HG03575 (cell line): ENCODE measurements around the gene LRRC70.

ENCODE experiments used
- ATAC-seq: cut with Tn5 transposase; IDR thresholded peaks from one replicate; pipeline ENCODE4 v1.9.1; 2021; ENCODE audit not compliant: unreplicated experiment, insufficient number of reproducible peaks, low FRiP score; ENCODE audit errors: extremely low read depth

The LRRC70 gene

GRCh38 chr5:62569470-62569869, 9.1 kb upstream of the LRRC70 start:
- ATAC-seq = no peak

- ATAC-seq = no peak
Observed at GRCh38 chr5:62572918-62573514, 5.6 kb upstream of the LRRC70 start.

GRCh38 chr5:62574599-62574998, 4.0 kb upstream of the LRRC70 start:
- ATAC-seq = no peak

GRCh38 chr5:62575066-62575465, 3.6 kb upstream of the LRRC70 start:
- no peak for ATAC-seq

- no peak for ATAC-seq
Observed at GRCh38 chr5:62575489-62575888, 3.1 kb upstream of the LRRC70 start.

GRCh38 chr5:62576570-62577170, 1.9 kb upstream of the LRRC70 start:
- ATAC-seq = no peak

GRCh38 chr5:62577488-62577887, 1.1 kb upstream of the LRRC70 start:
- no peak for ATAC-seq

GRCh38 chr5:62579761-62580160, 1.1 kb downstream of the LRRC70 start:
- no peak for ATAC-seq

DNA sequence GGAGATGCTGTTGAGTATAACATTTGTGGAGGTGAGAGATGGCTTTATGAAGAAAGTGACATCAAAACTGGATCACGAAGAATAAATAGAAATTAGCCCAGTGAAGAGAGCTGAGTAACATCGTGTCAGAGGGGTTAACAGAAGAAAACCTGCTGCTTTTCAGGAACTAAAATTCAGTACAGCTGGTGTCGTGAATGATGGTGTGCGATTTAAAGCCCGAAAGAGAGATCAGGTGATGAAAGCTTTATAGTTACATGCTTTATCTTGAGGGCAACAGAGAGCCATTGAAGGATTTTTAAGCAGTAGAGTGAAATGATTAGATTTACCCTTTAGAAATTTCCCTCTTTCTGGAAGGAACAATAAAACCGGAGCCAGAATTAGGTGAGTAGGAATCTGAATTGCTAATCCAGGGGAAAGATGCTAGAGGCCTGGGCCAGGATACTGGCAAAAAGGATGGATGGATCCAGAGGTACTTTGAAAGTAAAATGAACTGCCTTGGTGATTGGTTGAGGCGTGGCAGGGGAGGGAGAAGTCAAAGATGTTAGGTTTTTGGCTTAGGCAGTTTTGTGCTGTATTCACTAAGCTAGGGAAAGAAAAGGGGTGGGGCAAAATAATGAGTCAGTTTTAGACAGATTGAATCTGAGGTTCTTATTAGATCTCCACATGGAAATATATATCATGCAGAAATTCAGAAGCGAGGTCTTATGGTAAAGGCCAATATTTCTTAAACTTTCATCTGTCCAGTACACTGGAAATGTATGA, 3.4 kb downstream of the LRRC70 start:
- ATAC-seq = no peak

- no peak for ATAC-seq
Observed at GRCh38 chr5:62584391-62584790, 5.8 kb downstream of the LRRC70 start.

GRCh38 chr5:62585306-62585705, 6.7 kb downstream of the LRRC70 start:
- no peak for ATAC-seq

- no peak for ATAC-seq
Observed at GRCh38 chr5:62585751-62586150, 7.1 kb downstream of the LRRC70 start.

- no peak for ATAC-seq
Observed at GRCh38 chr5:62587737-62588136, 9.1 kb downstream of the LRRC70 start.

GRCh38 chr5:62588668-62589067, 10.0 kb downstream of the LRRC70 start:
- ATAC-seq = no peak

- no peak for ATAC-seq
Observed at GRCh38 chr5:62589504-62589903, 10.9 kb downstream of the LRRC70 start.

GRCh38 chr5:62590387-62590786, 11.8 kb downstream of the LRRC70 start:
- ATAC-seq = no peak

DNA sequence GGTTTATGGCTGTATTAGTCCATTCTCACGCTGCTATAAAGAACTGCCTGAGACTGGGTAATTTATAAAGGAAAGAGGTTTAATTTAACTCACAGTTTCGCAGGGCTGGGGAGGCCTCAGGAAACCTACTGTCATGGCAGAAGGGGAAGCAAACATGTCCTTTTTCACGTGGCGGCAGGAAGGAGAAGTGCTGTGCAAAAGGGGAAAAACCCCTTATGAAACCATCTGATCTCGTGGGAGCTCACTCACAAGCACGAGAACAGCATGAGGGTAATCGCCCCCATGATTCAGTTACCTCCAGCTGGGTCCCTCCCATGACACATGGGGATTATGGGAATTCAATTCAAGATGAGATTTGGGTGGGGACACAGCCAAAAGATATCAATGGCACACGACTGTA, 13.9 kb downstream of the LRRC70 start:
- ATAC-seq = no peak

DNA sequence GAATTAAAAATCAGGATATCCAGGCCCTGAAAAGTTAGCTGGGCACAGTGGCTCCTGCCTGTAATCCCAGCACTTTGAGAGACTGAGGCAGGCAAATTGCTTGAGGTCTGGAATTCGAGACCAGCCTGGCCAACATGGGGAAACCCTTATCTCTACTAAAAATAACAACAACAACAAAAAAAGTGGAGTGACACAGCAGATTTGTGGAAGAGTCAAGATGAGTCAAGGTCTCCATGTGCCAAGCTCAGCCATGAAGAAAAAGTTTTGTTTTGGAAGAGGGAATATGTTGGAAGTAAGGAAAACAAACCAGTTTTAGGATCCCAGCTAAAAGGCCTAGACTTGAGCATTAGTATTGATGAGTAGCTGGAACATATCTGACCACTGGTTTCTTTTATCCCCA, 14.7 kb downstream of the LRRC70 start:
- ATAC-seq = no peak

DNA sequence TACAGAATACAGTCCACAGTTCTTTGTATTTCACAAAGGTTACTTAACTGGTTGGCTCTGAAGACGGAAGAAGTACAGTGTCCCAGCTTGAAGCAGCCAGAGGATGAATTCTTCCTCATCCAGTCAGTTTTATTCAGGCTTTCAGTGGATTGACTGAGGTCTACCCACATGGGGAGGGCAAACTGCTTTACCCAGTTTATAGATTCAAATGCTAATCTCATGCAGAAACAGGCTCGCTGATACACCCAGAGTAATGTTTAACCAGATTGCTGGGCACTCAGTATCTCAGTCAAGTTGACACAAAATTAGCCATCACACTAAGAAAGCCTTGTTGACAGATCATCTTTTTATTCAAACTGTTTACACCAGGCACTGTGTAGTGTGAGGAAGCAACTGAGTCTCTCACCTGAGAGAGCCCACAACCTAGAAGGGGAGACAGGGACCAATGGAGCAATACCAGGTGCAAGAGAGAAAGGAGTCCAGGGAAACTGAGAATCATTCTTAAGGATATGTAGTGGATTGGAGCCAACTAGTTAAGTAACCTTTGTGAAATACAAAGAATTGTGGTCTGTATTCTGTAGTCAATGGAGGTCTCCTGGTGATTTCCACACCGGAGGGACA, 15.9 kb downstream of the LRRC70 start:
- no peak for ATAC-seq

GRCh38 chr5:62596096-62596495, 17.5 kb downstream of the LRRC70 start:
- no peak for ATAC-seq
